Measurements from ENCODE around the gene MACF1.

DNA sequence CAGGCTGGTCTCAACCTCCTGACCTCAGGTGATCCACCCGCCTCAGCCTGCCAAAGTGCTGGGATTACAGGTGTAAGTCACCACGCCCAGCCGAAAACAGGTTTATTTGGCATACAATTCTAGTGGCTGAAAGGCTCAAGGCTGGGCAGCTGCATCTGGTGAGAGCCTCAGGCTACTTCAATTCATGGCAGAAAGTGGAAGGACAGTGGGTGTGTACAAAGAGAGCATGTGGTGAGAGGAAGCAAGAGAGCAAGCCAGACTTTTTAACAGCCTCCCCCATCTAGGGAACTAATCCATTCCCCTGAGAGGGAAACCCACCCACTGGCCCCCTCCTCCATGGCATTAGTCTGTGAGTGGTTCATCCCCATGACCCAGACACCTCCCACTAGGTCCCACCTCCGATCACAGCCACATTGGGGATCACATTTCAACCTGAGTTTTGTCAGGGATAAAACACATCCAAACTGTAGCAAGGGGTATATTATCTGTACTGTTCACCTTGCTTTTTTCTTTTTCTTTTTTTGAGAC, 296.4 kb downstream of the MACF1 start:
- no peak for TF ChIP-seq POLR2A (IDR thresholded peaks at IDR 0.05)
- TF ChIP-seq CTCF (IDR thresholded peaks at IDR 0.05) = no peak
